ENCODE data around the gene SBF2. TPM values are rescaled to one million over a fixed set of nuclear protein-coding genes. Genes with fewer than 3 reads are reported as not detected.

The SBF2 gene
- total RNA-seq, 1 donor from 2014 or later: 30.7 TPM

DNA sequence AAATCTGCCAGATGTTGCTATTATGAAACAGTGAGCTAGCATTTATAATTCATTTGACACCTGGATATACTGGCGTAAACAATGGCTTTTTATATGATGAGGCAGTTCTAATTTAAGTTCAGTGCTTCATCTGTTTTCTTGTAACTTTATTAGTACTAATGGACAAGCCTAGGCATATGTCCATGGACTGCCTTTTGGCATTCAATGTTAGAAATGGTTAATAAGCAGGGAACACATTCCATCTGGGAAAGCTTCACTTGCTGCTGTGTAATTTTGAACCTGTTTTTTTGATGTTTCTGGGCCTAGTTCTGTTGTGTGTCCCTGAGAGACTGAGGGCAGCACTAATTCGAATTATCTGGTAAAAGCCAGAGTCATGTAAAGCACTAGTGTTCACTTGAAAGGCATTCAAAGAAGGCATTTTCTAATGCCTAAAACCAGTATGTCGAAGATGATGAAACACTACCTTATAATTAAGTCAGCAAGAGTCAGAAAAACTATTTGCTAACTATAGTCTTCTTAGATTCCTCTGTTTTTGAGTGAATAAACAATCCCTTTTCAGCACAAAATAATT, 491.6 kb downstream of the SBF2 start:
- H3K9me3 Mint-ChIP-seq (ENCODE audit: unreplicated experiment): no peaks in the 10 kb centered on the region
- no peaks in the 10 kb centered on the region for H3K27me3 Mint-ChIP-seq (ENCODE audit: unreplicated experiment)
- no peak for DNase-seq
- peak overlapping the region; percentile 16 for H3K27ac Mint-ChIP-seq (ENCODE audit: unreplicated experiment)
- H3K4me1 Mint-ChIP-seq (ENCODE audit: low read depth, unreplicated experiment): peaks cover 5% of the 10 kb centered on the region
- no peak overlapping the region for H3K4me3 Mint-ChIP-seq (ENCODE audit: unreplicated experiment)
- no peaks in the 10 kb centered on the region for H3K36me3 Mint-ChIP-seq (ENCODE audit: unreplicated experiment)
- no peak for TF ChIP-seq CTCF (IDR thresholded peaks at IDR 0.05; ENCODE audit: partially characterized antibody, unreplicated experiment)

DNA sequence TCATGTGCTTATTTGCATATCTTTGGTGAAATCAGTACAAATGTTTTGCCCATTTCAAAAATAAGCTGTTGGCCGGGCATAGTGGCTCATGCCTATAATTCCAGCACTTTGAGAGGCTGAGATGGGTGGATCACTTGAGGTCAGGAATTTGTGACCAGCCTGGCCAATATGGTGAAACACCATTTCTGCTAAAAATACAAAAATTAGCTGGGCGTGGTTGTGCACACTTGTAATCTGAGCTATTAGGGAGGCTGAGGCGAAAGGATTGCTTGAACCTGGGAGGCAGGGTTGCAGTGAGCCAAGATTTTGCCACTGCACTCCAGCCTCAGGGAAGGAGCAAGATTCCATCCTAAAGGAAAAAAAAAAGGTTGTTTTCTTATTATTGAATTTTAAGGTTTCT, 494.1 kb downstream of the SBF2 start:
- Mint-ChIP-seq H3K27ac (ENCODE audit: unreplicated experiment) (no peak overlapping the region), H3K4me3 (ENCODE audit: unreplicated experiment) (no peak overlapping the region), H3K27me3 (ENCODE audit: unreplicated experiment) (no peaks in the 10 kb centered on the region), H3K4me1 (ENCODE audit: low read depth, unreplicated experiment) (peaks cover 5% of the 10 kb centered on the region), H3K9me3 (ENCODE audit: unreplicated experiment) (no peaks in the 10 kb centered on the region), H3K36me3 (ENCODE audit: unreplicated experiment) (no peaks in the 10 kb centered on the region)
- DNase-seq: no peak
- no peak for TF ChIP-seq CTCF (IDR thresholded peaks at IDR 0.05; ENCODE audit: partially characterized antibody, unreplicated experiment)

DNA sequence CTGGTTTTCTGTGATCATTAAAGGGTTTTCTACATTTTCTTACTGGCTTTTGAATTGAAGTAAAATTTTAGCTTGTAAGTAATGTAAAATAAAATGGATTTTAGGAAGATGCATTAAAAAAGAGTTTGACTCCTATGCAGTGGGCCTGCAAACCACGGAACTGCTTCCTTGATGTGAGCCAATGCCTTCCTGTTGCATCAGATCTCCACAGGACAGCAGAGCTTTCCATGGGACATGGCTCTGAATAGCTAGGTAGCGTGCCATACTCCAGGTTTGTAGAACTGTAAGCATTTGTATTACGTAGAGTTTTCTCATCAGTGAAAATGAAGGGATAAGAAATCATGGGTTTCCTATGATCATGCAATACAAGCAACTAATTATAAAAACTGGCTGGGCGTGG, 496.7 kb downstream of the SBF2 start:
- Mint-ChIP-seq H3K4me1 (ENCODE audit: low read depth, unreplicated experiment) (peaks cover under 1% of the 10 kb centered on the region), H3K27ac (ENCODE audit: unreplicated experiment) (no peak overlapping the region), H3K27me3 (ENCODE audit: unreplicated experiment) (peaks cover 2% of the 10 kb centered on the region), H3K4me3 (ENCODE audit: unreplicated experiment) (no peak overlapping the region), H3K9me3 (ENCODE audit: unreplicated experiment) (no peaks in the 10 kb centered on the region), H3K36me3 (ENCODE audit: unreplicated experiment) (no peaks in the 10 kb centered on the region)
- DNase-seq: no peak
- TF ChIP-seq CTCF (IDR thresholded peaks at IDR 0.05; ENCODE audit: partially characterized antibody, unreplicated experiment): no peak

- Mint-ChIP-seq H3K4me1 (ENCODE audit: low read depth, unreplicated experiment) (no peaks in the 10 kb centered on the region), H3K27ac (ENCODE audit: unreplicated experiment) (no peak overlapping the region), H3K4me3 (ENCODE audit: unreplicated experiment) (no peak overlapping the region), H3K36me3 (ENCODE audit: unreplicated experiment) (no peaks in the 10 kb centered on the region), H3K27me3 (ENCODE audit: unreplicated experiment) (peaks cover 2% of the 10 kb centered on the region), H3K9me3 (ENCODE audit: unreplicated experiment) (no peaks in the 10 kb centered on the region)
- no peak for DNase-seq
- no peak for TF ChIP-seq CTCF (IDR thresholded peaks at IDR 0.05; ENCODE audit: partially characterized antibody, unreplicated experiment)
Measured at GRCh38 chr11:9796854-9797253, 497.2 kb downstream of the SBF2 start.

DNA sequence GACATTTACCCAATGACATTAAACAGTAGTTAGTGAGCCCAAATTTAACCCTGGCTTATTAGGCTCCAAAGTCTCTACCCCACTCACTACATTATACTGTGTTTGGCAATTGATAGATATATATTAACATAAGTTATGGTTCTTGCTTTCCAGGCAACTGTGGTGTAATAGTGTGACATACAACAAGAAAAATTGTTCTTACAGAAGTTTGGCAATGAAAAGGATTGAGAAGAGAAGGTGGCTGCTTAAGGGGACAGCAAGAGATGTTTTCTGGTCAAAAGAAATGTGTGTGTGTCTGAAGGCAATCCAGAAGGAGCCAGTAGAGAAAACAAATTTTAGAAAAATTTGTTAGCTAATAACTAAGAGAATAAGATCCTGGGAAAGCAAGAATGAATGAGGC, 497.8 kb downstream of the SBF2 start:
- H3K4me3 Mint-ChIP-seq (ENCODE audit: unreplicated experiment): no peak overlapping the region
- peaks cover 2% of the 10 kb centered on the region for H3K27me3 Mint-ChIP-seq (ENCODE audit: unreplicated experiment)
- no peaks in the 10 kb centered on the region for H3K36me3 Mint-ChIP-seq (ENCODE audit: unreplicated experiment)
- H3K27ac Mint-ChIP-seq (ENCODE audit: unreplicated experiment): no peak overlapping the region
- DNase-seq: no peak
- no peaks in the 10 kb centered on the region for H3K9me3 Mint-ChIP-seq (ENCODE audit: unreplicated experiment)
- no peaks in the 10 kb centered on the region for H3K4me1 Mint-ChIP-seq (ENCODE audit: low read depth, unreplicated experiment)
- no peak for TF ChIP-seq CTCF (IDR thresholded peaks at IDR 0.05; ENCODE audit: partially characterized antibody, unreplicated experiment)

Data from glutamatergic neuron (in vitro differentiated cells).